DOHH2 (cell line): ENCODE data around the gene EPC1.

ENCODE experiments used
- H3F3A ChIP-seq: fragments of 200-600 bp; sonication (generic), shearing (Covaris generic); 2 replicates; pipeline ENCODE4 v1.6.0; 2016; ENCODE audit warnings: antibody characterized with exemption, mild to moderate bottlenecking; ENCODE audit not compliant: control insufficient read depth, insufficient read depth
- H3K27ac ChIP-seq: fragments of 200-600 bp; sonication (generic); 2 replicates; pipeline ENCODE4 v1.5.1; 2014; ENCODE audit warnings: low read depth, mild to moderate bottlenecking, low read length, moderate library complexity
- H3K27me3 ChIP-seq: fragments of 200-600 bp; sonication (generic); 2 replicates; pipeline ENCODE4 v1.6.1; 2014; ENCODE audit warnings: mild to moderate bottlenecking, low read length, mixed read lengths; ENCODE audit not compliant: control insufficient read depth
- H3K36me3 ChIP-seq: fragments of 200-600 bp; sonication (generic); 2 replicates; pipeline ENCODE4 v1.6.1; 2014; ENCODE audit warnings: mild to moderate bottlenecking, low read length, moderate library complexity, mixed read lengths; ENCODE audit not compliant: control insufficient read depth
- H3K4me1 ChIP-seq: fragments of 200-600 bp; sonication (generic); 2 replicates; pipeline ENCODE4 v1.6.1; 2014; ENCODE audit warnings: mild to moderate bottlenecking, low read length, mixed read lengths; ENCODE audit not compliant: control insufficient read depth
- H3K4me2 ChIP-seq: fragments of 200-600 bp; sonication (generic); 2 replicates; pipeline ENCODE4 v1.6.0; 2014; ENCODE audit warnings: mild to moderate bottlenecking, low read length, moderate library complexity
- H3K4me3 ChIP-seq: fragments of 200-600 bp; sonication (generic); 2 replicates; pipeline ENCODE4 v1.5.1; 2014; ENCODE audit warnings: mild to moderate bottlenecking, low read length, mixed read lengths
- H3K79me2 ChIP-seq: fragments of 200-600 bp; sonication (generic); 2 replicates; pipeline ENCODE4 v1.6.1; 2014; ENCODE audit warnings: mild to moderate bottlenecking, low read length, mixed read lengths; ENCODE audit not compliant: control insufficient read depth
- H3K9me2 ChIP-seq: fragments of 200-600 bp; sonication (generic); replicated peaks from 2 replicates; pipeline ENCODE4 v1.6.1; 2014; ENCODE audit warnings: mild to moderate bottlenecking, low read length, mixed read lengths; ENCODE audit not compliant: control insufficient read depth
- H3K9me3 ChIP-seq: fragments of 200-600 bp; sonication (generic); 2 replicates; pipeline ENCODE4 v1.6.1; 2014; ENCODE audit warnings: antibody characterized with exemption, low read length, mixed read lengths; ENCODE audit not compliant: control insufficient read depth, insufficient read depth
- H4K20me1 ChIP-seq: fragments of 200-600 bp; sonication (generic); 2 replicates; pipeline ENCODE4 v1.6.0; 2014; ENCODE audit warnings: low read depth, mild to moderate bottlenecking, antibody characterized with exemption, low read length, moderate library complexity; ENCODE audit not compliant: control insufficient read depth, insufficient read depth
- EZH2phosphoT487 ChIP-seq: fragments of 200-600 bp; sonication (generic); IDR thresholded peaks from 2 replicates; pipeline ENCODE4 v1.6.1; 2017; ENCODE audit warnings: borderline replicate concordance, mild to moderate bottlenecking, antibody characterized with exemption, low read length, moderate library complexity, mixed read lengths
- TF ChIP-seq, protein P1 (sequence below): fragments of 200-600 bp; sonication (generic); IDR thresholded peaks from one replicate; pipeline ENCODE4 v1.5.1; 2014; ENCODE audit warnings: antibody characterized with exemption, mild to moderate bottlenecking, low read depth, low read length; ENCODE audit not compliant: poor library complexity, severe bottlenecking

The EPC1 gene

DNA sequence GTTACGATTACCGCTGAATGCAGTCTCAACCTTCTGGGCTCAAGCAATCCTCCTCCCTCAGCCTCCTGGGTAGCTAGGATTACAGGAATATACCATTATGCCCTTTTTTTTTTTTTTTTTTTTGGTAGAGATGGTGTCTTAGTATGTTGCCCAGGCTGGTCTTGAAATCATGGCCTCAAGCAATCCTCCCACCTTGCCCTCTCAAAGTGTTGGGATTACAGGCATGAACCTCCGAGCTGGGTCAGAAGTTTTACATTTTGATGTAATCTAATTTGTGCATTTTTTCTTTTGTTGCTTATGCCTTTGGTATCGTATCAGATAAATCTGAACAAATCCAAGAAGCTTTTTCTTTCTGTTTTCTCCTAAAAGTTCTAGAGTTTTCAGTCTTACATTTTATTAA is 87.4 kb downstream of the EPC1 start:
- no peaks in the 10 kb centered on the region for H3K36me3 ChIP-seq
- H3K4me3 ChIP-seq: no peak overlapping the region
- H3K79me2 ChIP-seq: no peaks in the 10 kb centered on the region
- no peaks in the 10 kb centered on the region for H4K20me1 ChIP-seq
- H3K9me3 ChIP-seq: no peaks in the 10 kb centered on the region
- no peaks in the 10 kb centered on the region for H3K27me3 ChIP-seq
- TF ChIP-seq, protein P1, sequence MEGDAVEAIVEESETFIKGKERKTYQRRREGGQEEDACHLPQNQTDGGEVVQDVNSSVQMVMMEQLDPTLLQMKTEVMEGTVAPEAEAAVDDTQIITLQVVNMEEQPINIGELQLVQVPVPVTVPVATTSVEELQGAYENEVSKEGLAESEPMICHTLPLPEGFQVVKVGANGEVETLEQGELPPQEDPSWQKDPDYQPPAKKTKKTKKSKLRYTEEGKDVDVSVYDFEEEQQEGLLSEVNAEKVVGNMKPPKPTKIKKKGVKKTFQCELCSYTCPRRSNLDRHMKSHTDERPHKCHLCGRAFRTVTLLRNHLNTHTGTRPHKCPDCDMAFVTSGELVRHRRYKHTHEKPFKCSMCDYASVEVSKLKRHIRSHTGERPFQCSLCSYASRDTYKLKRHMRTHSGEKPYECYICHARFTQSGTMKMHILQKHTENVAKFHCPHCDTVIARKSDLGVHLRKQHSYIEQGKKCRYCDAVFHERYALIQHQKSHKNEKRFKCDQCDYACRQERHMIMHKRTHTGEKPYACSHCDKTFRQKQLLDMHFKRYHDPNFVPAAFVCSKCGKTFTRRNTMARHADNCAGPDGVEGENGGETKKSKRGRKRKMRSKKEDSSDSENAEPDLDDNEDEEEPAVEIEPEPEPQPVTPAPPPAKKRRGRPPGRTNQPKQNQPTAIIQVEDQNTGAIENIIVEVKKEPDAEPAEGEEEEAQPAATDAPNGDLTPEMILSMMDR: no peak
- TF ChIP-seq EZH2phosphoT487: no peak
- no peak overlapping the region for H3K27ac ChIP-seq
- no peaks in the 10 kb centered on the region for H3K9me2 ChIP-seq
- no peak overlapping the region for H3K4me2 ChIP-seq
- no peaks in the 10 kb centered on the region for H3F3A ChIP-seq
- H3K4me1 ChIP-seq: peaks cover 10% of the 10 kb centered on the region

DNA sequence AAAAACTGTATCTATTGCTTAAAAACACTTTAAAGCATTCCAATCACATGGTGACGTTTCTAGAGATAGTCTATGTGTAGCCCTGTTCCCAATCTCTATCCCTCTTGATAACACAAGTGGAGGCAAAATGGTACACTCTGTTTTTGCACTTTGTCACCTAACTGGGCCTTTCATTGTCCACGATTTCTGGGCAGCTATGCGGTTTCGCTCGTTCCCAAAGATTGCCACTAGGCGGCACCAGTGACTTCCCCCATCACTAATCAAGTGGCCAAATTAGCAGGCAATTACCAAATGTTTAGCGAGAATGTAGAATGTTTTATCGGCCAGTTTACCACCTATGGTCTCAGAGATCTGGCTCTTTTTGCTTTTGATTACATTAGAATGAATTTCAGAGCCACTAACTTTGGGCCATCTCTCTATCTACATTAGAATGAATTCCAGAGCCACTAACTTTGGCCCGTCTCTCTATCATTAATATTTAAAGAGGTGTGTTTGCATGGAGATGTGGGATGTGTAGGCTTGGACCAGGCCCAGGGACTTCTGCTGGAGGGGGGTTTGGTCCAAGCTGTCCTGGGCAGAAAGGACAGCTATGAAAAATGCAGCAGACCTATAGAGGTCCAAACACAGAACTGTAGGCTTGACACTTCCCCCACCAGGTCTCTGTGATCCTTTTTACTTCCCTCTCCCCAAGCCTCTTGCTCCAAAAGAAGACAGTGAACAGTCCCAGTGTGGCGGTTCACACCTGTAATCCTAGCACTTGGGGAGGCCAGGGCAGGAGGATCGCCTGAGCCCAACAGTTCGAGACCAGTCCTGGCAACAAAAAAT is 90.1 kb downstream of the EPC1 start:
- H3K4me1 ChIP-seq: peaks cover 10% of the 10 kb centered on the region
- peak overlapping the region; percentile 57 for H3K4me3 ChIP-seq

DNA sequence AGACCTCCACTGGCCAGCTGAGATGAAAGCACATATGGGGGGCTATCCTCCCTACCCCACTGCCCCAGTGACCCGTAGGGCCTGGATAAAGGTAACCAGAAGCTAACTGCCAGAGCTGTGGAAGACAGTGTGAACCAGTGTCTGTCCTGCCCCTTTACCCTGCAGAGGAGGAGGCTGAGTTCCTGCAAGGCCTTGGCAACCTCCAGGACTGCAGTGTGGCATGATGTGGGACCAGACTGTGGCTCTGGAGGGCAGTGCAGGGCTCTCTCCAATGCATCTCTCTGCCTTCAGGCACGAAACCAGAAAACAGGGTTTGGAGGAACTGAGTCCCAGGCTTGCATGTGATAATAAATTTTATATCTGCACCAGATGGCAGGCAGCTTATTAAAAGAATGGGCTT is 93.1 kb downstream of the EPC1 start:
- Histone ChIP-seq H3K27ac (no peak overlapping the region), H3K4me1 (peaks cover 17% of the 10 kb centered on the region), H3K79me2 (no peaks in the 10 kb centered on the region), H3K9me3 (no peaks in the 10 kb centered on the region), H3K9me2 (no peaks in the 10 kb centered on the region), H4K20me1 (no peaks in the 10 kb centered on the region), H3K4me3 (no peak overlapping the region), H3K36me3 (no peaks in the 10 kb centered on the region), H3K4me2 (no peak overlapping the region), H3K27me3 (no peaks in the 10 kb centered on the region), H3F3A (no peaks in the 10 kb centered on the region)
- TF ChIP-seq EZH2phosphoT487: no peak
- TF ChIP-seq, protein P1: no peak

More for the DNA sequence above, 90.1 kb downstream of the EPC1 start:
- peak overlapping the region; percentile 85 for H3K4me2 ChIP-seq
- H3K27ac ChIP-seq: no peak overlapping the region
- no peaks in the 10 kb centered on the region for H3K9me2 ChIP-seq
- no peaks in the 10 kb centered on the region for H3F3A ChIP-seq
- no peaks in the 10 kb centered on the region for H3K27me3 ChIP-seq
- H3K36me3 ChIP-seq: no peaks in the 10 kb centered on the region
- no peaks in the 10 kb centered on the region for H3K79me2 ChIP-seq
- no peaks in the 10 kb centered on the region for H4K20me1 ChIP-seq
- TF ChIP-seq EZH2phosphoT487: no peak
- TF ChIP-seq, protein P1: peak; percentile 93
- H3K9me3 ChIP-seq: no peaks in the 10 kb centered on the region
